Activated CD8-positive, alpha-beta memory T cell treated with anti-CD3 and anti-CD28 coated beads for 4 hours (primary cell): ENCODE measurements around the gene BMAL2.

Source experiments
- DNase-seq, 2 donors: peaks; one replicate each; pipeline ENCODE4 v3.0.0-alpha.2; 2020; ENCODE audit warnings: low read depth in 2 of 2

The BMAL2 gene

GRCh38 chr12:27332714-27333402 is at the start of gene BMAL2:
TSS of gene BMAL2 (plus strand) at chr12:27332836. CDS start at chr12:27333073, 237 bp downstream.
- DNase-seq = no peak

- no peak for DNase-seq
Measured at GRCh38 chr12:27284021-27284420, 48.6 kb upstream of the BMAL2 start.

GRCh38 chr12:27284751-27285150 is 47.9 kb upstream of the BMAL2 start:
- no peak for DNase-seq

GRCh38 chr12:27285403-27285802 is 47.2 kb upstream of the BMAL2 start:
- DNase-seq = no peak

- DNase-seq = no peak
Measured at GRCh38 chr12:27289414-27289813, 43.2 kb upstream of the BMAL2 start.

- no peak for DNase-seq
Measured at GRCh38 chr12:27290501-27291168, 42.0 kb upstream of the BMAL2 start.

GRCh38 chr12:27291862-27292261 is 40.8 kb upstream of the BMAL2 start:
- DNase-seq = no peak

- no peak for DNase-seq
Measured at GRCh38 chr12:27292718-27293117, 39.9 kb upstream of the BMAL2 start.

GRCh38 chr12:27293463-27293862 is 39.2 kb upstream of the BMAL2 start:
- no peak for DNase-seq

GRCh38 chr12:27296674-27297073 is 36.0 kb upstream of the BMAL2 start:
- DNase-seq = no peak

GRCh38 chr12:27297566-27297965 is 35.1 kb upstream of the BMAL2 start:
- DNase-seq = no peak

GRCh38 chr12:27299102-27299501 is 33.5 kb upstream of the BMAL2 start:
- no peak for DNase-seq

- no peak for DNase-seq
Measured at GRCh38 chr12:27300226-27300625, 32.4 kb upstream of the BMAL2 start.

- DNase-seq = no peak
Measured at GRCh38 chr12:27303139-27304111, 29.2 kb upstream of the BMAL2 start.

- DNase-seq = no peak
Measured at GRCh38 chr12:27304856-27305255, 27.8 kb upstream of the BMAL2 start.

GRCh38 chr12:27305673-27306456 is 26.8 kb upstream of the BMAL2 start:
- DNase-seq = no peak

- no peak for DNase-seq
Measured at GRCh38 chr12:27309293-27309994, 23.2 kb upstream of the BMAL2 start.

GRCh38 chr12:27309995-27310315 is 22.7 kb upstream of the BMAL2 start:
- no peak for DNase-seq

- DNase-seq = no peak
Measured at GRCh38 chr12:27316947-27317346, 15.7 kb upstream of the BMAL2 start.

- DNase-seq = no peak
Measured at GRCh38 chr12:27319409-27319808, 13.2 kb upstream of the BMAL2 start.

- no peak for DNase-seq
Measured at GRCh38 chr12:27319848-27320247, 12.8 kb upstream of the BMAL2 start.
